NT2/D1 (cell line): ENCODE data around the gene SCO1.
"Not testable (repeated sequence)": the region's sequence is repeated elsewhere in the genome, so short reads cannot be mapped to it uniquely, and the experiment has no call there.

Experiments used
- DNase-seq: peaks from one replicate; pipeline ENCODE4 v3.0.0-alpha.2; 2011; ENCODE audit warnings: low read depth, low spot score
- H3K27me3 ChIP-seq: 2 replicates; pipeline ENCODE4 v1.6.0; 2011; ENCODE audit warnings: mild to moderate bottlenecking; ENCODE audit not compliant: insufficient read length, insufficient read depth
- H3K36me3 ChIP-seq: 2 replicates; pipeline ENCODE4 v1.6.1; 2011; ENCODE audit warnings: mild to moderate bottlenecking, low read length, mixed read lengths; ENCODE audit not compliant: insufficient read depth, insufficient read length
- H3K4me1 ChIP-seq: 2 replicates; pipeline ENCODE4 v1.5.1; 2011; ENCODE audit not compliant: insufficient read depth, insufficient read length
- H3K4me3 ChIP-seq: 2 replicates; pipeline ENCODE4 v1.5.1; 2011; ENCODE audit warnings: low read depth; ENCODE audit not compliant: insufficient read length
- H3K9ac ChIP-seq: 2 replicates; pipeline ENCODE4 v1.6.0; 2011; ENCODE audit warnings: low read depth; ENCODE audit not compliant: insufficient read length
- H3K9me3 ChIP-seq: 2 replicates; pipeline ENCODE4 v1.5.1; 2011; ENCODE audit warnings: mild to moderate bottlenecking, low read length; ENCODE audit not compliant: insufficient read depth
- SUZ12 ChIP-seq: IDR thresholded peaks from 2 replicates; pipeline ENCODE4 v1.6.1; 2011; ENCODE audit not compliant: insufficient read length, insufficient read depth; ENCODE audit errors: extremely low read depth
- YY1 ChIP-seq: IDR thresholded peaks from 2 replicates; pipeline ENCODE4 v1.6.1; 2011; ENCODE audit not compliant: insufficient read length, insufficient read depth
- ZNF274 ChIP-seq: IDR thresholded peaks from 2 replicates; pipeline ENCODE4 v1.6.1; 2011; ENCODE audit warnings: mild to moderate bottlenecking, low read depth, low read length

The SCO1 gene

GRCh38 chr17:10698096-10698818 lies 924 bp upstream of the SCO1 start:
- Histone ChIP-seq H3K4me1 (no peaks in the 10 kb centered on the region), H3K9me3 (no peaks in the 10 kb centered on the region), H3K9ac (peak overlapping the region; percentile 87), H3K36me3 (peaks cover 22% of the 10 kb centered on the region), H3K4me3 (peak overlapping the region; percentile 98), H3K27me3 (no peaks in the 10 kb centered on the region)
- TF ChIP-seq SUZ12 (no peak), YY1 (no peak), ZNF274 (no peak)
- DNase-seq = no peak

DNA sequence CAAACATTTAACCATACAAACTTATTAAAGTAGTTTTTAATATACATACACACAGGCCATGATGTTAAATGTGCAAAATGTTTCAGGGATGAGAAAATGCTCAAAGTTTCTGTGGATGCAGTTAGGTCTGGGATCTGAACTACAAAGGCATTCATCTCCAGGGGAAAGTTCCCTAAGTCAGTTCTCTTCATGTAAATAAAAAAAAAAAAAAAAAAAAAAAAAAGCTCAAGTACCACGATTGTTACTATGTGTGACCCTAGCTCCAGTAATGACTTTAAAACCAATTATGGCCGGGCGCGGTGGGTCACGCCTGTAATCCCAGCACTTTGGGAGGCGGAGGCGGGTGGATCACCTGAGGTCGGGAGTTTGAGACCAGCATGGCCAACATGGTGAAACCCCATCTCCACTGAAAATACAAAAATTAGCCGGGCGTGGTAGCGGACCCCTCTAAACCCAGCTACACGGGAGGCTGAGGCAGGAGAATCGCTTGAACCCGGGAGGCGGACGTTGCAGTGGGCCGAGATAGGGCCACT lies 1.4 kb downstream of the SCO1 start:
- peak overlapping the region; percentile 98 for H3K4me3 ChIP-seq
- H3K9ac ChIP-seq = peak overlapping the region; percentile 81
- H3K36me3 ChIP-seq = peaks cover 42% of the 10 kb centered on the region
- not testable (repeated sequence) for H3K4me1 ChIP-seq, H3K9me3 ChIP-seq, H3K27me3 ChIP-seq, DNase-seq

DNA sequence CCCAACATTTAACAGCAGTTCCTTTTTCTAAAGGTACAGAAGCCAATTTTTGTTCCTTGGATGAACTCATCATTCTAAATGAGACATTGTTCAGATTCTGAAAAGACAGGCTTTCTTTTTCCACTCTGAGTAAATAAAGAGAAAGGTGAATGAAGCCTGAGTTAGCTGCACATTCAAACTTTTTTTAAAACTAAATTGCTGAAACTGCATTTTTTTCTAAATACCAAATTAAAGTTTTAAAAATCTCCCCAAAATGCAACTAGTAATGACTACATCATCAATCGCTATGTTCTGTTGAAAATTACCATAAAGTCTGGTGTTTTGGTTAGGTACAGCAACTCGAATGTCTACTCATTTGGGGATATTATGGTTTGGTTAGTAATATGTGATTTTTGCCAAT lies 9.8 kb downstream of the SCO1 start:
- no peaks in the 10 kb centered on the region for H3K27me3 ChIP-seq
- no peak for TF ChIP-seq YY1
- TF ChIP-seq ZNF274 = no peak
- TF ChIP-seq SUZ12 = no peak
- no peak overlapping the region for H3K4me3 ChIP-seq
- H3K9me3 ChIP-seq = no peaks in the 10 kb centered on the region
- no peak overlapping the region for H3K9ac ChIP-seq
- peaks cover 77% of the 10 kb centered on the region for H3K36me3 ChIP-seq
- no peak for DNase-seq
- H3K4me1 ChIP-seq = no peaks in the 10 kb centered on the region

DNA sequence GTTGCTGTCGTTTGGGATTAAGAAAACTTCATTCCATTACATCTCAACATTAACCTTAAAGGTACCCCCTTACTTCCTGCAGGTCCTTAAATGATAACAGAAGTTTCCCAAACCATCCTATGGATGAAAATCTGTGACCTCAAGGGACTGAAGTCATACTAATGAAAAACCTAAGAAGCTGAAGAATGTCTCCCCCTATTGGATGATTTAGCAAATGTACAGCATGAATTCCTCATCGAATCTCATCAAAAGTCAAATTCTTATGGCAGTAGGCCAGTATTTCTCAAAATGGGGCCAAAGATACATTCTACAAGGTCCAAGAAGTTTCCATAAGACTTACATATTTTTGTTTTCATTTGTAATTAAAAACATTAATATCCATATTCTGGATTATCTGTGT lies 13.5 kb downstream of the SCO1 start:
- no peaks in the 10 kb centered on the region for H3K4me1 ChIP-seq
- H3K36me3 ChIP-seq = peaks cover 85% of the 10 kb centered on the region
- TF ChIP-seq ZNF274 (no peak), SUZ12 (no peak), YY1 (no peak)
- no peak overlapping the region for H3K9ac ChIP-seq
- no peak overlapping the region for H3K4me3 ChIP-seq
- H3K27me3 ChIP-seq = no peaks in the 10 kb centered on the region
- no peak for DNase-seq
- no peaks in the 10 kb centered on the region for H3K9me3 ChIP-seq

GRCh38 chr17:10681866-10682446 lies 15.4 kb downstream of the SCO1 start:
- Histone ChIP-seq H3K9ac (no peak overlapping the region), H3K9me3 (no peaks in the 10 kb centered on the region), H3K4me1 (no peaks in the 10 kb centered on the region), H3K4me3 (no peak overlapping the region), H3K36me3 (peaks cover 84% of the 10 kb centered on the region), H3K27me3 (no peaks in the 10 kb centered on the region)
- TF ChIP-seq YY1 = no peak
- TF ChIP-seq SUZ12 = no peak
- TF ChIP-seq ZNF274 = no peak
- no peak for DNase-seq

GRCh38 chr17:10674704-10675103 lies 22.6 kb downstream of the SCO1 start:
- Histone ChIP-seq H3K9me3 (no peaks in the 10 kb centered on the region), H3K9ac (no peak overlapping the region), H3K27me3 (no peaks in the 10 kb centered on the region), H3K4me1 (no peaks in the 10 kb centered on the region), H3K36me3 (peaks cover 32% of the 10 kb centered on the region), H3K4me3 (no peak overlapping the region)
- no peak for TF ChIP-seq SUZ12
- no peak for TF ChIP-seq ZNF274
- no peak for TF ChIP-seq YY1
- no peak for DNase-seq

- no peak for DNase-seq
- H3K4me3 ChIP-seq = no peak overlapping the region
- no peaks in the 10 kb centered on the region for H3K4me1 ChIP-seq
- H3K27me3 ChIP-seq = no peaks in the 10 kb centered on the region
- H3K9me3 ChIP-seq = no peaks in the 10 kb centered on the region
- no peak overlapping the region for H3K9ac ChIP-seq
- no peak for TF ChIP-seq ZNF274
- no peak for TF ChIP-seq SUZ12
- no peak for TF ChIP-seq YY1
- peaks cover 24% of the 10 kb centered on the region for H3K36me3 ChIP-seq
Observed at GRCh38 chr17:10673312-10673711, 24.0 kb downstream of the SCO1 start.
